ENCODE data around the gene DOK6.

DOK6 gene

GRCh38 chr18:69537183-69537582 is 136.5 kb downstream of the DOK6 start:
- Histone ChIP-seq H3K4me3 (ENCODE audit: low read length in 2 of 2) (no peak overlapping the region), H3K4me1 (ENCODE audit: control insufficient read depth, insufficient read depth, low read length) (no peaks in the 10 kb centered on the region), H3K36me3 (ENCODE audit: control insufficient read depth in 2 of 2, insufficient read depth in 2 of 2, low read length in 2 of 2) (no peaks in the 10 kb centered on the region), H3K27ac (ENCODE audit: low read length) (no peak overlapping the region), H3K27me3 (ENCODE audit: control insufficient read depth in 1 of 2, insufficient read depth in 2 of 2, low read length in 2 of 2) (no peaks in the 10 kb centered on the region), H3K9me3 (ENCODE audit: control insufficient read depth in 2 of 2, low read length in 2 of 2) (no peaks in the 10 kb centered on the region), H3K9ac (ENCODE audit: low read length in 2 of 2) (no peak overlapping the region)

- H3K4me1 ChIP-seq (ENCODE audit: control insufficient read depth, insufficient read depth, low read length), result no peaks in the 10 kb centered on the region
- no peaks in the 10 kb centered on the region for H3K36me3 ChIP-seq (ENCODE audit: control insufficient read depth in 2 of 2, insufficient read depth in 2 of 2, low read length in 2 of 2)
- H3K9me3 ChIP-seq (ENCODE audit: control insufficient read depth in 2 of 2, low read length in 2 of 2), result no peaks in the 10 kb centered on the region
- no peak overlapping the region for H3K4me3 ChIP-seq (ENCODE audit: low read length in 2 of 2)
- H3K9ac ChIP-seq (ENCODE audit: low read length in 2 of 2), result no peak overlapping the region
- no peak overlapping the region for H3K27ac ChIP-seq (ENCODE audit: low read length)
- H3K27me3 ChIP-seq (ENCODE audit: control insufficient read depth in 1 of 2, insufficient read depth in 2 of 2, low read length in 2 of 2), result no peaks in the 10 kb centered on the region
Observed at GRCh38 chr18:69538849-69539248, 138.2 kb downstream of the DOK6 start.

GRCh38 chr18:69539404-69539803 is 138.7 kb downstream of the DOK6 start:
- H3K36me3 ChIP-seq (ENCODE audit: control insufficient read depth in 2 of 2, insufficient read depth in 2 of 2, low read length in 2 of 2), result no peaks in the 10 kb centered on the region
- no peak overlapping the region for H3K9ac ChIP-seq (ENCODE audit: low read length in 2 of 2)
- H3K4me1 ChIP-seq (ENCODE audit: control insufficient read depth, insufficient read depth, low read length), result no peaks in the 10 kb centered on the region
- no peaks in the 10 kb centered on the region for H3K27me3 ChIP-seq (ENCODE audit: control insufficient read depth in 1 of 2, insufficient read depth in 2 of 2, low read length in 2 of 2)
- H3K9me3 ChIP-seq (ENCODE audit: control insufficient read depth in 2 of 2, low read length in 2 of 2), result no peaks in the 10 kb centered on the region
- no peak overlapping the region for H3K4me3 ChIP-seq (ENCODE audit: low read length in 2 of 2)
- no peak overlapping the region for H3K27ac ChIP-seq (ENCODE audit: low read length)

- Histone ChIP-seq H3K4me1 (ENCODE audit: control insufficient read depth, insufficient read depth, low read length) (no peaks in the 10 kb centered on the region), H3K9ac (ENCODE audit: low read length in 2 of 2) (no peak overlapping the region), H3K4me3 (ENCODE audit: low read length in 2 of 2) (no peak overlapping the region), H3K27ac (ENCODE audit: low read length) (no peak overlapping the region), H3K9me3 (ENCODE audit: control insufficient read depth in 2 of 2, low read length in 2 of 2) (no peaks in the 10 kb centered on the region), H3K36me3 (ENCODE audit: control insufficient read depth in 2 of 2, insufficient read depth in 2 of 2, low read length in 2 of 2) (no peaks in the 10 kb centered on the region), H3K27me3 (ENCODE audit: control insufficient read depth in 1 of 2, insufficient read depth in 2 of 2, low read length in 2 of 2) (no peaks in the 10 kb centered on the region)
Observed at GRCh38 chr18:69556228-69556627, 155.5 kb downstream of the DOK6 start.

GRCh38 chr18:69557282-69557681 is 156.6 kb downstream of the DOK6 start:
- H3K27me3 ChIP-seq (ENCODE audit: control insufficient read depth in 1 of 2, insufficient read depth in 2 of 2, low read length in 2 of 2), result no peaks in the 10 kb centered on the region
- H3K9me3 ChIP-seq (ENCODE audit: control insufficient read depth in 2 of 2, low read length in 2 of 2), result no peaks in the 10 kb centered on the region
- no peak overlapping the region for H3K4me3 ChIP-seq (ENCODE audit: low read length in 2 of 2)
- H3K4me1 ChIP-seq (ENCODE audit: control insufficient read depth, insufficient read depth, low read length), result no peaks in the 10 kb centered on the region
- H3K27ac ChIP-seq (ENCODE audit: low read length), result no peak overlapping the region
- no peak overlapping the region for H3K9ac ChIP-seq (ENCODE audit: low read length in 2 of 2)
- H3K36me3 ChIP-seq (ENCODE audit: control insufficient read depth in 2 of 2, insufficient read depth in 2 of 2, low read length in 2 of 2), result no peaks in the 10 kb centered on the region

- H3K27ac ChIP-seq (ENCODE audit: low read length), result no peak overlapping the region
- H3K4me1 ChIP-seq (ENCODE audit: control insufficient read depth, insufficient read depth, low read length), result no peaks in the 10 kb centered on the region
- H3K27me3 ChIP-seq (ENCODE audit: control insufficient read depth in 1 of 2, insufficient read depth in 2 of 2, low read length in 2 of 2), result no peaks in the 10 kb centered on the region
- no peaks in the 10 kb centered on the region for H3K36me3 ChIP-seq (ENCODE audit: control insufficient read depth in 2 of 2, insufficient read depth in 2 of 2, low read length in 2 of 2)
- no peak overlapping the region for H3K9ac ChIP-seq (ENCODE audit: low read length in 2 of 2)
- no peaks in the 10 kb centered on the region for H3K9me3 ChIP-seq (ENCODE audit: control insufficient read depth in 2 of 2, low read length in 2 of 2)
- H3K4me3 ChIP-seq (ENCODE audit: low read length in 2 of 2), result no peak overlapping the region
Observed at GRCh38 chr18:69558052-69558451, 157.4 kb downstream of the DOK6 start.

GRCh38 chr18:69559604-69560003 is 158.9 kb downstream of the DOK6 start:
- Histone ChIP-seq H3K27me3 (ENCODE audit: control insufficient read depth in 1 of 2, insufficient read depth in 2 of 2, low read length in 2 of 2) (no peaks in the 10 kb centered on the region), H3K27ac (ENCODE audit: low read length) (no peak overlapping the region), H3K9ac (ENCODE audit: low read length in 2 of 2) (no peak overlapping the region), H3K36me3 (ENCODE audit: control insufficient read depth in 2 of 2, insufficient read depth in 2 of 2, low read length in 2 of 2) (no peaks in the 10 kb centered on the region), H3K4me3 (ENCODE audit: low read length in 2 of 2) (no peak overlapping the region), H3K4me1 (ENCODE audit: control insufficient read depth, insufficient read depth, low read length) (no peaks in the 10 kb centered on the region), H3K9me3 (ENCODE audit: control insufficient read depth in 2 of 2, low read length in 2 of 2) (no peaks in the 10 kb centered on the region)

- Histone ChIP-seq H3K27me3 (ENCODE audit: control insufficient read depth in 1 of 2, insufficient read depth in 2 of 2, low read length in 2 of 2) (no peaks in the 10 kb centered on the region), H3K9ac (ENCODE audit: low read length in 2 of 2) (no peak overlapping the region), H3K36me3 (ENCODE audit: control insufficient read depth in 2 of 2, insufficient read depth in 2 of 2, low read length in 2 of 2) (no peaks in the 10 kb centered on the region), H3K9me3 (ENCODE audit: control insufficient read depth in 2 of 2, low read length in 2 of 2) (no peaks in the 10 kb centered on the region), H3K4me3 (ENCODE audit: low read length in 2 of 2) (no peak overlapping the region), H3K27ac (ENCODE audit: low read length) (no peak overlapping the region), H3K4me1 (ENCODE audit: control insufficient read depth, insufficient read depth, low read length) (no peaks in the 10 kb centered on the region)
Observed at GRCh38 chr18:69564602-69565001, 163.9 kb downstream of the DOK6 start.

- no peak overlapping the region for H3K4me3 ChIP-seq (ENCODE audit: low read length in 2 of 2)
- no peaks in the 10 kb centered on the region for H3K9me3 ChIP-seq (ENCODE audit: control insufficient read depth in 2 of 2, low read length in 2 of 2)
- H3K36me3 ChIP-seq (ENCODE audit: control insufficient read depth in 2 of 2, insufficient read depth in 2 of 2, low read length in 2 of 2), result no peaks in the 10 kb centered on the region
- no peaks in the 10 kb centered on the region for H3K4me1 ChIP-seq (ENCODE audit: control insufficient read depth, insufficient read depth, low read length)
- no peak overlapping the region for H3K27ac ChIP-seq (ENCODE audit: low read length)
- H3K9ac ChIP-seq (ENCODE audit: low read length in 2 of 2), result no peak overlapping the region
- no peaks in the 10 kb centered on the region for H3K27me3 ChIP-seq (ENCODE audit: control insufficient read depth in 1 of 2, insufficient read depth in 2 of 2, low read length in 2 of 2)
Observed at GRCh38 chr18:69567813-69568488, 167.3 kb downstream of the DOK6 start.

GRCh38 chr18:69569133-69569532 is 168.4 kb downstream of the DOK6 start:
- H3K4me1 ChIP-seq (ENCODE audit: control insufficient read depth, insufficient read depth, low read length), result no peaks in the 10 kb centered on the region
- no peak overlapping the region for H3K9ac ChIP-seq (ENCODE audit: low read length in 2 of 2)
- no peaks in the 10 kb centered on the region for H3K9me3 ChIP-seq (ENCODE audit: control insufficient read depth in 2 of 2, low read length in 2 of 2)
- no peaks in the 10 kb centered on the region for H3K27me3 ChIP-seq (ENCODE audit: control insufficient read depth in 1 of 2, insufficient read depth in 2 of 2, low read length in 2 of 2)
- H3K4me3 ChIP-seq (ENCODE audit: low read length in 2 of 2), result no peak overlapping the region
- H3K36me3 ChIP-seq (ENCODE audit: control insufficient read depth in 2 of 2, insufficient read depth in 2 of 2, low read length in 2 of 2), result no peaks in the 10 kb centered on the region
- no peak overlapping the region for H3K27ac ChIP-seq (ENCODE audit: low read length)

- Histone ChIP-seq H3K4me3 (ENCODE audit: low read length in 2 of 2) (no peak overlapping the region), H3K9ac (ENCODE audit: low read length in 2 of 2) (no peak overlapping the region), H3K27me3 (ENCODE audit: control insufficient read depth in 1 of 2, insufficient read depth in 2 of 2, low read length in 2 of 2) (no peaks in the 10 kb centered on the region), H3K36me3 (ENCODE audit: control insufficient read depth in 2 of 2, insufficient read depth in 2 of 2, low read length in 2 of 2) (no peaks in the 10 kb centered on the region), H3K9me3 (ENCODE audit: control insufficient read depth in 2 of 2, low read length in 2 of 2) (no peaks in the 10 kb centered on the region), H3K4me1 (ENCODE audit: control insufficient read depth, insufficient read depth, low read length) (no peaks in the 10 kb centered on the region), H3K27ac (ENCODE audit: low read length) (no peak overlapping the region)
Observed at GRCh38 chr18:69574401-69574800, 173.7 kb downstream of the DOK6 start.

Measured in stomach smooth muscle (tissue), 2 donors.